Transverse colon (tissue), 4 donors: ENCODE data around the gene ZNF451. TPM values are rescaled to one million over a fixed set of nuclear protein-coding genes. Genes with fewer than 3 reads are reported as not detected.

Experiments used
- DNase-seq: peaks from one replicate; pipeline ENCODE4 v3.0.0-alpha.2; 2019
- H3K27ac ChIP-seq, 4 donors: fragments of 200-600 bp; sonication (generic); 2 replicates each; pipeline ENCODE4 v1.5.1; 2016 to 2018; ENCODE audit warnings: inconsistent platforms in 4 of 4
- H3K27me3 ChIP-seq: fragments of 200-600 bp; sonication (generic); 2 replicates; pipeline ENCODE4 v1.5.1; 2017; ENCODE audit warnings: inconsistent platforms
- H3K36me3 ChIP-seq, 4 donors: fragments of 200-600 bp; sonication (generic); 2 replicates each; pipeline ENCODE4 v1.5.1; 2017 to 2019; ENCODE audit warnings: inconsistent platforms in 4 of 4
- H3K4me1 ChIP-seq, 4 donors: fragments of 200-600 bp; sonication (generic); 2 replicates each; pipeline ENCODE4 v1.5.1; 2017 to 2020; ENCODE audit warnings: inconsistent platforms in 4 of 4
- H3K4me3 ChIP-seq, 4 donors: fragments of 200-600 bp; sonication (generic); 1 replicate in 1 of 4; 2 replicates in 3 of 4; pipeline versions ENCODE4 v1.5.1 to v1.6.1; 2017 to 2019; ENCODE audit warnings: inconsistent platforms in 4 of 4
- H3K9me3 ChIP-seq, 2 donors: fragments of 200-600 bp; sonication (generic); 2 replicates each; pipeline ENCODE4 v1.5.1; 2017 to 2019; ENCODE audit warnings: inconsistent platforms in 2 of 2
- EP300 ChIP-seq: sonication (generic); formaldehyde crosslinking; IDR thresholded peaks from one replicate; pipeline ENCODE4 v1.6.1; 2017; ENCODE audit warnings: antibody characterized with exemption, low read depth
- POLR2A ChIP-seq: fragments of 450-650 bp; IDR thresholded peaks from one replicate; pipeline ENCODE4 v1.6.1; 2016; ENCODE audit warnings: antibody characterized with exemption, mild to moderate bottlenecking, moderate library complexity
- POLR2AphosphoS5 ChIP-seq, 3 donors: sonication (generic); formaldehyde crosslinking; IDR thresholded peaks; one replicate each; pipeline ENCODE4 v1.6.1; 2016; ENCODE audit warnings: antibody characterized with exemption in 3 of 3
- WGBS, 2 donors: methylation state at CpG; one replicate each; pipeline ENCODE4 v1.1.5; 2018; ENCODE audit warnings: low coverage in 1 of 2; 5-methylcytosine and 5-hydroxymethylcytosine counted together
- in situ Hi-C, 4 donors: fragments of 200-750 bp; cut with MboI; loops; one replicate each; pipeline versions ENCODE4 v1.15.0 to v1.15.1; 2017; ENCODE audit warnings: low sequenced_read_pairs in 3 of 4, low pct_ligation_motif_present in 1 of 4, low pct_unique_long_range_greater_than_20kb in 1 of 4
- intact Hi-C: fragments of 100-400 bp; cut with DNase I; formaldehyde crosslinking; loops from one replicate; pipeline ENCODE4 v1.15.1; 2023; ENCODE audit warnings: low total_unique reads
- total RNA-seq, 4 donors: library from RNA; depleted of rRNA; stranded (reverse); fragments of >200 nt; gene quantifications; one replicate each; pipeline ENCODE4 v1.1.0, GENCODE V29; 2016
- TF ChIP-seq, protein P1 (sequence below), 5 experiments: fragments of 200-600 bp in 3 of 5; fragments of 450-650 bp in 2 of 5; sonication (generic) in 3 of 5; IDR thresholded peaks; 1 replicate in 2 of 5; 2 replicates in 3 of 5; pipeline ENCODE4 v1.5.1; 2016 to 2017; ENCODE audit warnings: antibody characterized with exemption in 5 of 5, inconsistent platforms in 3 of 5, mild to moderate bottlenecking in 2 of 5, moderate library complexity in 1 of 5

The ZNF451 gene
- total RNA-seq, 4 donors from 2014 or later = 43.7 to 67.5 (median 52.4) TPM

DNA sequence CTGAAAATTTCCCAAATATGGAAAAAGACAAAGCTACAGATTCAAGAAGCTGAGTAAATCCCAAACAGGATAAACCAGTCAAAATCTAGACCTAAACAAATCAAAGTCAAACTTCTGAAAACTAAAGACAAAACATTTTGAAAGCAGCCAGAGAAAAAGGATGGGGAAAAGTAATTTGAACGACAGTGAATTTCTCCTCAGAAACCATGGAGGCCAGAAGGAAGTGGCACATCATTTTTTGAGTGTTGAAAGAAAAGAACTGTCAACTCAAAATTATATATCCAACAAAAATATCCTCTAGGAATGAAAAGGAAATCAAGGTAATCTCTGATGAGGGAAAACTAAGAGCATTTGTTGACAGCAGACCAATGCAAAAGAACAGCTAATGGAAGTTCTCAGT is 125.3 kb downstream of the ZNF451 start:
- no peak for DNase-seq
- no peak overlapping the region for H3K4me3 ChIP-seq
- H3K36me3 ChIP-seq = no peaks in the 10 kb centered on the region
- in situ Hi-C loops = no loop called here
- intact Hi-C loops = no loop called here
- H3K27me3 ChIP-seq = no peaks in the 10 kb centered on the region
- TF ChIP-seq POLR2AphosphoS5 (IDR thresholded peaks at IDR 0.05) = no peak
- no peak for TF ChIP-seq EP300
- TF ChIP-seq POLR2A = no peak
- TF ChIP-seq, protein P1, sequence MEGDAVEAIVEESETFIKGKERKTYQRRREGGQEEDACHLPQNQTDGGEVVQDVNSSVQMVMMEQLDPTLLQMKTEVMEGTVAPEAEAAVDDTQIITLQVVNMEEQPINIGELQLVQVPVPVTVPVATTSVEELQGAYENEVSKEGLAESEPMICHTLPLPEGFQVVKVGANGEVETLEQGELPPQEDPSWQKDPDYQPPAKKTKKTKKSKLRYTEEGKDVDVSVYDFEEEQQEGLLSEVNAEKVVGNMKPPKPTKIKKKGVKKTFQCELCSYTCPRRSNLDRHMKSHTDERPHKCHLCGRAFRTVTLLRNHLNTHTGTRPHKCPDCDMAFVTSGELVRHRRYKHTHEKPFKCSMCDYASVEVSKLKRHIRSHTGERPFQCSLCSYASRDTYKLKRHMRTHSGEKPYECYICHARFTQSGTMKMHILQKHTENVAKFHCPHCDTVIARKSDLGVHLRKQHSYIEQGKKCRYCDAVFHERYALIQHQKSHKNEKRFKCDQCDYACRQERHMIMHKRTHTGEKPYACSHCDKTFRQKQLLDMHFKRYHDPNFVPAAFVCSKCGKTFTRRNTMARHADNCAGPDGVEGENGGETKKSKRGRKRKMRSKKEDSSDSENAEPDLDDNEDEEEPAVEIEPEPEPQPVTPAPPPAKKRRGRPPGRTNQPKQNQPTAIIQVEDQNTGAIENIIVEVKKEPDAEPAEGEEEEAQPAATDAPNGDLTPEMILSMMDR (IDR thresholded peaks at IDR 0.05) = no peak
- H3K27ac ChIP-seq = peak overlapping the region in 3 of 4 donors; percentile 13 to 95 (median 52)
- 83 to 96% methylated on average over 1 of the region's 1 CpG for WGBS, 2 donors
- no peaks in the 10 kb centered on the region for H3K9me3 ChIP-seq
- peaks cover 2 to 17% (median 8%) of the 10 kb centered on the region in 4 donors for H3K4me1 ChIP-seq

DNA sequence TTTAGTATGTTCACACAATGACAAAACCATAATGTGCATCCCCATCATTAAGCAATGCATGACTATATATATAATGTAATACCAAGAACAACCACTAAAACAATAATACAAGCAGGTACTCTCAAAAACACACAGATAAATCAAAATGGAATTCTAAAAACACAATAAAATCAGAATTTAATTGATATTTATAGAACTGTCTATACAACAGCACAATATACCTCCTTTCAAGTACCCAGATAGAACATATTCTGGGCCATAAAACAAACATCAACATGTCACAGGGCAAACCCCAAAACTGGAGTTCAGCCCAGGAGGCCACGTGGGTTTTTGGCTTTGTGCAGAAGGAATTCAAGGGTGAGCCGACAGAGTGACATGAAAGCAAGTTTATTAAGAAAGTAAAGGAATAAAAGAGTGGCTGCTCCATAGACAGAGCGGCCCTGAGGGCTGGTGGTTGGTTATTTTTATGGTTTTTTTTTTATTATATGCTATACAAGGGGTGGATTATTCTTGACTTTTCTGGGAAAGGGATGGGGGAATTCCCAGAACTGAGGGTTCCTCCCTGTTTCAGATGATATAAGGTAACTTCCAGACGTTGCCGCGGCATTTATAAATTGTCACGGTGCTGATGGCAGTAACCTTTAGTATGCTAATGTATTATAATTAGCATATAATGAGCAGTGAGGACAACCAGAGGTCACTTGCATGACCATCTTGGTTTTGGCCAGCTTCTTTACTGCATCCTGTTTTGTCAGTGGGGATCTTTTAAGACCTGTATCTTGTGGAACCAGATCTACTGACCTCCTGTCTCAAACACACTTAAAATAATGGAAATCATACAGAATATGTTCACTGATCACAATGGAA is 126.5 kb downstream of the ZNF451 start:
- WGBS, 2 donors = 55 to 59% methylated on average over 4 to 7 of the region's 7 CpGs
- in situ Hi-C loops = no loop called here
- peak; percentile 53 for DNase-seq
- Histone ChIP-seq H3K4me3 (peak overlapping the region in 1 of 4 donors; percentile 2), H3K9me3 (no peaks in the 10 kb centered on the region), H3K27me3 (no peaks in the 10 kb centered on the region), H3K4me1 (peaks cover 2 to 21% (median 8%) of the 10 kb centered on the region in 4 donors), H3K27ac (peak overlapping the region; percentile 24 to 95 (median 55)), H3K36me3 (no peaks in the 10 kb centered on the region)
- TF ChIP-seq POLR2A (no peak), POLR2AphosphoS5 (IDR thresholded peaks at IDR 0.05) (peak in 2 of 3 donors; percentile 26 to 28)
- TF ChIP-seq, protein P1 (IDR thresholded peaks at IDR 0.05) = peak; percentile 16 to 36 (median 27)
- intact Hi-C loops = no loop called here

DNA sequence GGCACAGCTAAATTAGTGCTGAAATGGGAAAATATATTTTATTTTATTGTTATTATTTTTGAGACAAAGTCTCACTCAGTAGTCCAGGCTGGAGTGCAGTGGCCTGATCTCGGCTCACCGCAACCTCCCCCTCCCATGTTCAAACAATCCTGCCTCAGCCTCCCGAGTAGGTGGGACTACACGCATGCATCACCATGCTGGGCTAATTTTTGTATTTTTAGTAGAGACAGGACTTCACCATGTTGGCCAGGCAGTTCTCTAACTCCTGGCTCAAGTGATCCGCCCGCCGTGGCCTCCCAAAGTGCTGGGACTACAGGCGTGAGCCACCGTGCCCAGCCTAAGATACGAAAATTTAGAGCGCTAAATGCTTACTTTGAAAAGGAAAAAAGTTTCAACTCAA is 127.3 kb downstream of the ZNF451 start:
- TF ChIP-seq POLR2AphosphoS5 (IDR thresholded peaks at IDR 0.05) (no peak), EP300 (no peak), POLR2A (no peak)
- TF ChIP-seq, protein P1 (IDR thresholded peaks at IDR 0.05) = no peak
- Histone ChIP-seq H3K27me3 (no peaks in the 10 kb centered on the region), H3K36me3 (no peaks in the 10 kb centered on the region), H3K4me3 (no peak overlapping the region), H3K27ac (peak overlapping the region; percentile 24 to 95 (median 55)), H3K4me1 (peaks cover 0 to 21% (median 8%) of the 10 kb centered on the region in 4 donors), H3K9me3 (no peaks in the 10 kb centered on the region)
- in situ Hi-C loops (no loop called here), intact Hi-C loops (no loop called here)
- 94 to 95% methylated on average over 11 of the region's 11 CpGs for WGBS, 2 donors
- no peak for DNase-seq

Other genes starting within 250 kb of the ZNF451 start
- under 1 TPM in 2 of 4 donors, not detected in 2; 0.55 to 0.79 TPM for gene BEND6, start 135.1 kb upstream of the ZNF451 start, total RNA-seq
- gene KIAA1586, start 43.5 kb upstream of the ZNF451 start, total RNA-seq = 1 to 10 TPM in 3 of 4 donors, under 1 TPM in 1; 0.75 to 9.8 (median 3.6) TPM
- 10 to 100 TPM in 3 of 4 donors, 1 to 10 TPM in 1; 7.1 to 49.0 (median 10.7) TPM for gene BAG2, start 82.1 kb downstream of the ZNF451 start, total RNA-seq
- 10 to 100 TPM; 21.7 to 28.5 (median 25.1) TPM for gene RAB23, start 132.1 kb downstream of the ZNF451 start, total RNA-seq
- 10 to 100 TPM in 3 of 4 donors, 1 to 10 TPM in 1; 9.6 to 47.4 (median 20.4) TPM for gene PRIM2, start 227.4 kb downstream of the ZNF451 start, total RNA-seq